GM23248 (cell line): ENCODE data around the gene OLA1. TPM values are rescaled to one million over a fixed set of nuclear protein-coding genes. Genes with fewer than 3 reads are reported as not detected.

Experiments
- DNase-seq: peaks from one replicate; pipeline ENCODE4 v3.0.0-alpha.2; 2015
- H2AFZ ChIP-seq: fragments of 200-600 bp; sonication (generic); 2 replicates; pipeline ENCODE4 v1.6.1; 2016; ENCODE audit warnings: antibody characterized with exemption
- H3F3A ChIP-seq: fragments of 200-600 bp; sonication (generic); 2 replicates; pipeline ENCODE4 v1.6.1; 2016; ENCODE audit warnings: mild to moderate bottlenecking, antibody characterized with exemption, mixed run types; ENCODE audit not compliant: insufficient read depth
- H3K27ac ChIP-seq: fragments of 200-600 bp; sonication (generic); 2 replicates; pipeline ENCODE4 v1.5.1; 2016; ENCODE audit warnings: mild to moderate bottlenecking
- H3K27me3 ChIP-seq: fragments of 200-600 bp; sonication (generic); replicated peaks from 2 replicates; pipeline ENCODE4 v1.6.1; 2016; ENCODE audit warnings: mild to moderate bottlenecking; ENCODE audit not compliant: insufficient read depth
- H3K36me3 ChIP-seq: fragments of 200-600 bp; sonication (generic); 2 replicates; pipeline ENCODE4 v1.6.1; 2016; ENCODE audit warnings: low read depth, mild to moderate bottlenecking
- H3K4me1 ChIP-seq: fragments of 200-600 bp; sonication (generic); 2 replicates; pipeline ENCODE4 v1.6.1; 2016; ENCODE audit warnings: mild to moderate bottlenecking; ENCODE audit not compliant: insufficient read depth
- H3K4me2 ChIP-seq: fragments of 200-600 bp; sonication (generic); one replicate; pipeline ENCODE4 v1.6.1; 2016; ENCODE audit warnings: mild to moderate bottlenecking; ENCODE audit not compliant: unreplicated experiment
- H3K4me3 ChIP-seq: fragments of 200-600 bp; sonication (generic); 2 replicates; pipeline ENCODE4 v1.5.1; 2016; ENCODE audit warnings: mild to moderate bottlenecking
- H3K79me2 ChIP-seq: fragments of 200-600 bp; sonication (generic); 2 replicates; pipeline ENCODE4 v1.6.1; 2016; ENCODE audit warnings: mild to moderate bottlenecking; ENCODE audit not compliant: insufficient read depth
- H3K9ac ChIP-seq: fragments of 200-600 bp; sonication (generic); 2 replicates; pipeline ENCODE4 v1.6.1; 2016; ENCODE audit warnings: mild to moderate bottlenecking
- H3K9me2 ChIP-seq: fragments of 200-600 bp; sonication (generic); 2 replicates; pipeline ENCODE4 v1.6.1; 2016; ENCODE audit warnings: mixed run types, mild to moderate bottlenecking, moderate library complexity; ENCODE audit not compliant: insufficient read depth
- H3K9me3 ChIP-seq: fragments of 200-600 bp; sonication (generic); one replicate; pipeline ENCODE4 v1.6.1; 2017; ENCODE audit warnings: low read depth
- H4K20me1 ChIP-seq: fragments of 200-600 bp; sonication (generic); 2 replicates; pipeline ENCODE4 v1.6.0; 2016; ENCODE audit not compliant: insufficient read depth
- EZH2 ChIP-seq: fragments of 200-600 bp; sonication (generic); IDR thresholded peaks from 2 replicates; pipeline ENCODE4 v1.6.1; 2018; ENCODE audit warnings: antibody characterized with exemption, mild to moderate bottlenecking; ENCODE audit not compliant: insufficient read depth, poor library complexity, severe bottlenecking
- EZH2phosphoT487 ChIP-seq: fragments of 200-600 bp; sonication (generic); IDR thresholded peaks from 2 replicates; pipeline ENCODE4 v1.6.1; 2018; ENCODE audit warnings: antibody characterized with exemption, moderate library complexity, mild to moderate bottlenecking, low read depth; ENCODE audit not compliant: insufficient read depth
- WGBS, 2 experiments: methylation state at CpG; one replicate each; pipeline ENCODE4 v1.1.6; 2015 to 2017; ENCODE audit warnings: low lambda C conversion rate in 2 of 2, low coverage in 1 of 2; ENCODE audit errors: missing lambda C conversion rate in 2 of 2; 5-methylcytosine and 5-hydroxymethylcytosine counted together
- in situ Hi-C: fragments of 300-500 bp; cut with MboI; formaldehyde crosslinking; loops from 2 replicates; pipeline ENCODE4 v1.15.0; 2020
- polyA plus RNA-seq: library from polyadenylated mRNA; unstranded; fragments of >200 nt; fragmentation: Nextera tagmentation; extraction: Ambion mirVana; gene quantifications from 2 replicates; pipeline ENCODE4 v1.2.1, GENCODE V29; 2016
- total RNA-seq: library from RNA; depleted of rRNA; stranded (reverse); fragments of >200 nt; shearing (Covaris generic); gene quantifications from 2 replicates; pipeline ENCODE4 v1.2.3, GENCODE V29; 2014

The OLA1 gene
- total and polyA plus RNA-seq, 2 experiments from 2014 or later = 64.3 to 114 TPM

DNA sequence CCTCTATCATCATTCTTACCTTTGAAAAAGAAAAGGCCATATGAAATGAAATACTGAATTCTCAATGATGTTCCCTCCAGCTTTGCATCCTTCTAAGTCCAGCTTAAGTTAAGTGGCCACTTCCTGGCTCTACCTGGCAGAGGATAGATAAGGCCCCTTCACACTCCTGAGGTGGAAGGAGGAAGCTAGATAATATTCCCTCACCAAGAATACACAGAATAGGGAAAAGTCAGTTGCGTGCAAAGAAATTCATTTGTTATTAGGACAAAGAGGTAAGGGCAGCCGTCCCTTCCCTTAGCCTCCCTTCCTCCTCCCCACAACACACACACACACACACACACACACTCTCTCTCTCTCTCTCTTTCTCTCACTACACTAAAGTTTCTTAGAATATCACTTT lies 37.5 kb downstream of the OLA1 start:
- peaks cover 63% of the 10 kb centered on the region for H3K79me2 ChIP-seq
- DNase-seq = no peak
- H2AFZ ChIP-seq = no peak overlapping the region
- H3K27ac ChIP-seq = no peak overlapping the region
- H4K20me1 ChIP-seq = no peaks in the 10 kb centered on the region
- H3K4me1 ChIP-seq = no peaks in the 10 kb centered on the region
- no peak overlapping the region for H3K4me2 ChIP-seq
- no peaks in the 10 kb centered on the region for H3K9me2 ChIP-seq
- in situ Hi-C loops = no loop called here
- H3K36me3 ChIP-seq = no peaks in the 10 kb centered on the region
- 86 to 100% methylated on average over 2 of the region's 2 CpGs for WGBS, 2 experiments
- no peak overlapping the region for H3K4me3 ChIP-seq
- no peaks in the 10 kb centered on the region for H3K27me3 ChIP-seq
- H3K9me3 ChIP-seq = no peaks in the 10 kb centered on the region
- TF ChIP-seq EZH2phosphoT487 = no peak
- TF ChIP-seq EZH2 = no peak
- no peak overlapping the region for H3K9ac ChIP-seq
- no peaks in the 10 kb centered on the region for H3F3A ChIP-seq

DNA sequence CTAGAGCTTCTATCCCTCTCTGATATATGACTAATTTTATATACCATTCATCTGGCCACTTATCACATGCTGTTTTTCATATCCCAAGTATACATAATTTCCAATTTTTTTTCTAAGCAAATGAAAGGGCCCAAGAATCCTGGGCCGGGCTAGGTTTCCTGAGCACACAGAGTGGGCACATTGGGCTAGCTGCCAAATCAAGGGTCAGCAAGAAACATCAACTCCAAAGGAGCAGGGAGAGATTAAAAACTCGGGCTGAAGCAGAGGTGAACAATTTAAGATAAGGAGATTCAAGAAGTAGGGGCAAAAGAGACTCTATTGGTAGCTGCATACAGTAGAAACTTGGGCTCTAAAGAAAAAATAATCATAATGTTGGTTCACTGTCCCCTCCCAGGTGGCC lies 39.0 kb downstream of the OLA1 start:
- Histone ChIP-seq H3K36me3 (no peaks in the 10 kb centered on the region), H3K27ac (no peak overlapping the region), H4K20me1 (no peaks in the 10 kb centered on the region), H3K79me2 (peaks cover 73% of the 10 kb centered on the region), H3K4me2 (no peak overlapping the region), H2AFZ (no peak overlapping the region), H3K27me3 (no peaks in the 10 kb centered on the region), H3K4me3 (no peak overlapping the region), H3K4me1 (no peaks in the 10 kb centered on the region), H3K9me2 (no peaks in the 10 kb centered on the region), H3K9ac (no peak overlapping the region), H3K9me3 (no peaks in the 10 kb centered on the region), H3F3A (no peaks in the 10 kb centered on the region)
- no peak for TF ChIP-seq EZH2phosphoT487
- no peak for TF ChIP-seq EZH2
- 94 to 97% methylated on average over 2 of the region's 2 CpGs for WGBS, 2 experiments
- in situ Hi-C loops = no loop called here
- no peak for DNase-seq

DNA sequence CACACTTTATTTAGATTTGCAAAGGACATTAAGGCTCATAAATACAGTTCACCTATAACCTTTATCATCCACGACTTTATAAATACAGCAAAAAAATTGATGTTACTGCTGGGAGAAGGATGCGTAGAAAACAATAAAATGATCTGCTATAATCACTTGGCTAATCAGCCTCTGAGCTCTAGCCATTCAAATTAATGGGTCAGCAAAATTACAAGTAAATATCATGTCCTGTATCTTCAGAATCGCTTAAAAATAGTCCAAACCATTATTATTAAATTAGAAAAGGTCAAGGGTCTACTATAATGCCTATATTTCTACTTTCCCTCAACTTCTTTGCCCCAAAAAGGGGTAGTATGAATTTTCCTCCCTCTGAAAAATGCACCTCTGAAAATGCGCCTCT lies 40.3 kb downstream of the OLA1 start:
- in situ Hi-C loops = no loop called here
- Histone ChIP-seq H3K36me3 (no peaks in the 10 kb centered on the region), H3K9me3 (no peaks in the 10 kb centered on the region), H3K79me2 (peaks cover 71% of the 10 kb centered on the region), H3K4me1 (no peaks in the 10 kb centered on the region), H3F3A (no peaks in the 10 kb centered on the region), H3K9me2 (no peaks in the 10 kb centered on the region), H2AFZ (no peak overlapping the region), H3K27me3 (no peaks in the 10 kb centered on the region), H4K20me1 (no peaks in the 10 kb centered on the region), H3K4me2 (no peak overlapping the region), H3K4me3 (no peak overlapping the region), H3K9ac (no peak overlapping the region), H3K27ac (no peak overlapping the region)
- DNase-seq = no peak
- no peak for TF ChIP-seq EZH2
- no peak for TF ChIP-seq EZH2phosphoT487
- WGBS, 2 experiments = 72 to 73% methylated on average over 4 of the region's 4 CpGs

DNA sequence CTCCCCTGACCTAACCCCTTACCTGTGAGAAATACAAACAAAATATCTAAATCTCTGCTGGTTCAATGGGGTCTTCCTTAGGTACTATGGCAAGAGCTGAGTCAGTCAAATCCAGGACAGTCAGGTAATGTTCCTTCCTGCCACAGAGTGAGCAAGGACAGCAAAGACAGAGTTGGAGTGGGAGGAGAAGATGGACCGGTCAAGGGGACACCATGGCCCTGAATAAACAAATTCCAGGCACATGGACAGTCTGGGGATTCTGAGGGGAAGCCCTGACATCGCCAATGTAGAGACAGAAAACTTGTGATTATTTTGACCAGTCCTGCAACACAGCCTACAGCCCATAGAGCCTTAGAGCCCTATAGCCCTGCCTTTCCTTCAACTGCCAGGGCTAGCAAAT lies 42.8 kb downstream of the OLA1 start:
- H3K4me2 ChIP-seq = no peak overlapping the region
- 100% methylated on average over 2 of the region's 2 CpGs for WGBS, 2 experiments
- no peak overlapping the region for H3K4me3 ChIP-seq
- H3K79me2 ChIP-seq = peaks cover 82% of the 10 kb centered on the region
- H3K9me3 ChIP-seq = no peaks in the 10 kb centered on the region
- H3K9ac ChIP-seq = no peak overlapping the region
- H3K36me3 ChIP-seq = no peaks in the 10 kb centered on the region
- H3K27ac ChIP-seq = no peak overlapping the region
- no peaks in the 10 kb centered on the region for H3K27me3 ChIP-seq
- no peak overlapping the region for H2AFZ ChIP-seq
- H3F3A ChIP-seq = no peaks in the 10 kb centered on the region
- H4K20me1 ChIP-seq = no peaks in the 10 kb centered on the region; the same call in 1 of the 2 replicates
- DNase-seq = no peak
- in situ Hi-C loops = no loop called here
- no peaks in the 10 kb centered on the region for H3K9me2 ChIP-seq
- H3K4me1 ChIP-seq = no peaks in the 10 kb centered on the region
- TF ChIP-seq EZH2 = no peak
- no peak for TF ChIP-seq EZH2phosphoT487

DNA sequence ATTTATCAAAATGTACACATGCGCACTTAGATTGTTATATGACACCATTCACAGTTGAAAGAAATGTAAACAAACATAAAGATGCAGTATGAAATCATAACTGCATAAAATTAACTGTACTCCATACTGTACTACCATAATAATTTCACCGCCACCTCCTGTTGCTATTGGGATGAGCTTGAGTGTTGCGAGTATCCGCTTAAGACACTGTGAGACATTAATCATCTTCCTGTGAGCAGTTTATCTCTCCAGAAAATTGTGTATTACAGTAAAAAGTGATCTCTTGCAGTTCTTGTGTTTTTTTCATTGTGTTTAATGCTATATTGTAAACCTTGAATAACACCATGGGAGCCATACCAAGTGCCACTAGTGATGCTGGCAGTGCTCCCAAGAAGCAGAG lies 46.1 kb downstream of the OLA1 start:
- Histone ChIP-seq H3K9me2 (no peaks in the 10 kb centered on the region), H4K20me1 (no peaks in the 10 kb centered on the region; the same call in 1 of the 2 replicates), H3K4me3 (no peak overlapping the region), H3K9ac (no peak overlapping the region), H3K4me1 (peaks cover 7% of the 10 kb centered on the region; the same call in 1 of the 2 replicates), H2AFZ (no peak overlapping the region), H3F3A (no peaks in the 10 kb centered on the region), H3K9me3 (no peaks in the 10 kb centered on the region), H3K36me3 (no peaks in the 10 kb centered on the region), H3K79me2 (peaks cover 86% of the 10 kb centered on the region), H3K4me2 (no peak overlapping the region), H3K27me3 (no peaks in the 10 kb centered on the region), H3K27ac (no peak overlapping the region)
- WGBS, 2 experiments = 97 to 98% methylated on average over 4 of the region's 4 CpGs
- no peak for DNase-seq
- in situ Hi-C loops = no loop called here
- TF ChIP-seq EZH2phosphoT487 (no peak), EZH2 (no peak)
